Measurements from ENCODE around the gene FIGN.

DNA sequence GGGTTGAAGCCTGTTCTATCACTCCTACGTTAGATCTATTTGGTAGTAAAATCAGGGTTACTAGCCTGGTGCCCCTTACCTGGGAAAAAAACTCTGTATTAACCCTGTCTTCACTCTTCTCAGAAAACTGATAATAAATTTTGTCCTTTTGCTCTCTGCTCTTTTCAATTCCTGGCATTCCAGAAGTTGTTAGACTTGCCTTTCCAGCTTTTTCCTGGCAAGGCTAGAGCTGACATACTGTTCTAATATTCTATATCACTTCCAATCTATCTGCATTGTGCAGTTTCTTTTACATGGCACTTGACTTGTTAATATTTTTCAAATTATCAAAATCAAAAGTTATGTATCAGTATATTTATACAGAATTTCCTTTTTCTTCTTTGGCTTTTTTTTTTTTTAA lies 162.2 kb downstream of the FIGN start:
- TF ChIP-seq, protein P1, sequence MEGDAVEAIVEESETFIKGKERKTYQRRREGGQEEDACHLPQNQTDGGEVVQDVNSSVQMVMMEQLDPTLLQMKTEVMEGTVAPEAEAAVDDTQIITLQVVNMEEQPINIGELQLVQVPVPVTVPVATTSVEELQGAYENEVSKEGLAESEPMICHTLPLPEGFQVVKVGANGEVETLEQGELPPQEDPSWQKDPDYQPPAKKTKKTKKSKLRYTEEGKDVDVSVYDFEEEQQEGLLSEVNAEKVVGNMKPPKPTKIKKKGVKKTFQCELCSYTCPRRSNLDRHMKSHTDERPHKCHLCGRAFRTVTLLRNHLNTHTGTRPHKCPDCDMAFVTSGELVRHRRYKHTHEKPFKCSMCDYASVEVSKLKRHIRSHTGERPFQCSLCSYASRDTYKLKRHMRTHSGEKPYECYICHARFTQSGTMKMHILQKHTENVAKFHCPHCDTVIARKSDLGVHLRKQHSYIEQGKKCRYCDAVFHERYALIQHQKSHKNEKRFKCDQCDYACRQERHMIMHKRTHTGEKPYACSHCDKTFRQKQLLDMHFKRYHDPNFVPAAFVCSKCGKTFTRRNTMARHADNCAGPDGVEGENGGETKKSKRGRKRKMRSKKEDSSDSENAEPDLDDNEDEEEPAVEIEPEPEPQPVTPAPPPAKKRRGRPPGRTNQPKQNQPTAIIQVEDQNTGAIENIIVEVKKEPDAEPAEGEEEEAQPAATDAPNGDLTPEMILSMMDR (IDR thresholded peaks at IDR 0.05; ENCODE audit: low read depth, low read length) = no peak
- TF ChIP-seq, protein P2, sequence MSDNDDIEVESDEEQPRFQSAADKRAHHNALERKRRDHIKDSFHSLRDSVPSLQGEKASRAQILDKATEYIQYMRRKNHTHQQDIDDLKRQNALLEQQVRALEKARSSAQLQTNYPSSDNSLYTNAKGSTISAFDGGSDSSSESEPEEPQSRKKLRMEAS (IDR thresholded peaks at IDR 0.05; ENCODE audit: low read depth, low read length) = no peak
